ENCODE results near the gene TSEN54. TPM values are rescaled to one million over a fixed set of nuclear protein-coding genes. Genes with fewer than 3 reads are reported as not detected.

The TSEN54 gene
- polyA plus RNA-seq, 1 donor (not counting 4 experiments of a cell fraction or from before 2014, with no cell fraction given), result 24.1 TPM

DNA sequence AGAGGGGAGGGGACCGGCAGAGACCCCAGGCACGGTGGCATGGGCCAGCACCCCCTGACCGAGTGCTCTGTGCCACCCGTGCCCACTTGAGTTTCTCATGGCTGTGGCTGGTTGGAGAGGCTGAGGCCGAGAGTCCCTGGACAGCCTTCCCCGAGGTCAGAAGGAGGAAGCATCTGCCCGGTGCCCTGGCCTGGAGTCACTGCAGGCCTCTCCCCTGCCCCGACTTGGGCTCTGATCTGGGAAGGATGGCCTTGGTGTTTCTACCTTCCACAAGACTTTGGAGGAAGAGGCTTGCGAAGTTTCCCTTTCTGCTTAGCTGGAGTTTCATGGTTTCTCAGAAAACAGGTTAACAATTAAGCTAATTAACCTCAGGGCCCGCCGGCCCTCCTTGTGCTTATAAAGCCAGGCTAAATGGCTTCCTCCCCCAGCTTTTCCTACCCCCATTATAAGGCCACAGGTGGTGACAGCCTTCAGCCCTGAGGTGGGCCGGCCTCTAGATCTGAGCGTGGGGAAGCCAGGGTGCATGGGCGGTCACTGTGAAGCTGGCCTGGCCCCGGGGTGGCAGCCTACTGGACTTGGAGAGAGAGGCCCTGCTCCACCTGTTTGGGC lies 26.5 kb downstream of the TSEN54 start:
- Histone ChIP-seq H3K9me3 (ENCODE audit: control insufficient read depth, low read depth, low read length) (no peaks in the 10 kb centered on the region), H2AFZ (ENCODE audit: control insufficient read depth, low read length) (no peak overlapping the region), H3K79me2 (ENCODE audit: control insufficient read depth, insufficient read depth, low read length) (no peaks in the 10 kb centered on the region), H3K27me3 (ENCODE audit: control insufficient read depth, extremely low read depth, insufficient read depth, low read length) (no peaks in the 10 kb centered on the region), H4K20me1 (ENCODE audit: control insufficient read depth, extremely low read depth, insufficient read depth, low read length) (peaks cover 2% of the 10 kb centered on the region), H3K27ac (ENCODE audit: control insufficient read depth, insufficient read depth, low read length) (no peak overlapping the region), H3K36me3 (ENCODE audit: control insufficient read depth in 2 of 2, extremely low read depth in 1 of 2, insufficient read depth in 2 of 2, low read length in 2 of 2) (peaks cover 0 to 4% of the 10 kb centered on the region in 2 experiments), H3K4me3 (ENCODE audit: control insufficient read depth in 2 of 3, extremely low read depth in 1 of 3, insufficient read depth in 2 of 3, low read depth in 1 of 3, low read length in 3 of 3) (no peak overlapping the region), H3K4me2 (ENCODE audit: control insufficient read depth, extremely low read depth, insufficient read depth, low read depth, low read length) (no peak overlapping the region), H3K4me1 (ENCODE audit: control insufficient read depth, extremely low read depth, insufficient read depth, low read length) (peaks cover 8% of the 10 kb centered on the region), H3K9ac (ENCODE audit: control insufficient read depth, extremely low read depth, insufficient read depth, low read length) (no peak overlapping the region), H3K9me1 (ENCODE audit: control insufficient read depth, extremely low read depth, insufficient read depth, low read length) (no peaks in the 10 kb centered on the region)
- TF ChIP-seq EZH2 (IDR thresholded peaks at IDR 0.05; ENCODE audit: low read length), result no peak
- TF ChIP-seq, protein P1, sequence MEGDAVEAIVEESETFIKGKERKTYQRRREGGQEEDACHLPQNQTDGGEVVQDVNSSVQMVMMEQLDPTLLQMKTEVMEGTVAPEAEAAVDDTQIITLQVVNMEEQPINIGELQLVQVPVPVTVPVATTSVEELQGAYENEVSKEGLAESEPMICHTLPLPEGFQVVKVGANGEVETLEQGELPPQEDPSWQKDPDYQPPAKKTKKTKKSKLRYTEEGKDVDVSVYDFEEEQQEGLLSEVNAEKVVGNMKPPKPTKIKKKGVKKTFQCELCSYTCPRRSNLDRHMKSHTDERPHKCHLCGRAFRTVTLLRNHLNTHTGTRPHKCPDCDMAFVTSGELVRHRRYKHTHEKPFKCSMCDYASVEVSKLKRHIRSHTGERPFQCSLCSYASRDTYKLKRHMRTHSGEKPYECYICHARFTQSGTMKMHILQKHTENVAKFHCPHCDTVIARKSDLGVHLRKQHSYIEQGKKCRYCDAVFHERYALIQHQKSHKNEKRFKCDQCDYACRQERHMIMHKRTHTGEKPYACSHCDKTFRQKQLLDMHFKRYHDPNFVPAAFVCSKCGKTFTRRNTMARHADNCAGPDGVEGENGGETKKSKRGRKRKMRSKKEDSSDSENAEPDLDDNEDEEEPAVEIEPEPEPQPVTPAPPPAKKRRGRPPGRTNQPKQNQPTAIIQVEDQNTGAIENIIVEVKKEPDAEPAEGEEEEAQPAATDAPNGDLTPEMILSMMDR (optimal IDR thresholded peaks at IDR 0.05 in 1 of 3, IDR thresholded peaks at IDR 0.05 in 1 of 3, conservative IDR thresholded peaks at IDR 0.05 in 1 of 3; ENCODE audit: extremely low read depth in 1 of 3, insufficient read depth in 2 of 3, low read length in 3 of 3), result no peak
- dilution Hi-C loops (cut with MboI; ENCODE audit: extremely low pct_ligation_motif_present, low sequenced_read_pairs), result no loop called here
- DNase-seq (ENCODE audit: low read depth, low spot score), result no peak
- FAIRE-seq, result no peak

DNA sequence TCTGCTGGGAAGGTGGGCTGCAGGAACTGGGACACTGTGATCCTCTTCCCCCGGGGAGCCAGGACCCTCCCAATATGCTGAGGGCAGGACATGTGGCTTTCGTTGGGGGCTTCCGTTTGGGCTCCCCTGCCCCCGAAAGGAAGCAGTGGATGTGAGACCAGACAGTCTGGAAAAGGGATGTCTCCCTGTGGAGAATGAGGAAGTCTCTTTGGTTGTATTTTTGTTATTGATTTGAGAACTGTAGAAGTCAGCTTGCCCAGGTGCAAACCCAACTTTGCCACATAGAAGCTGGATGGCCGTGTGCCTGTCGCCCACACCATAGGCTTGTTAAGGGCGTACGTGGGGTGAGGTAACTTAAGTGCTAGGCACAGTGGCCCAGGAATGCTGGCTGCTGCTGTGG lies 27.9 kb downstream of the TSEN54 start:
- dilution Hi-C loops (cut with MboI; ENCODE audit: extremely low pct_ligation_motif_present, low sequenced_read_pairs), result no loop called here
- no peak overlapping the region for H3K4me2 ChIP-seq (ENCODE audit: control insufficient read depth, extremely low read depth, insufficient read depth, low read depth, low read length)
- peaks cover 14% of the 10 kb centered on the region for H3K4me1 ChIP-seq (ENCODE audit: control insufficient read depth, extremely low read depth, insufficient read depth, low read length)
- H3K9me1 ChIP-seq (ENCODE audit: control insufficient read depth, extremely low read depth, insufficient read depth, low read length), result no peaks in the 10 kb centered on the region
- peaks cover 0 to 2% of the 10 kb centered on the region in 2 experiments for H3K36me3 ChIP-seq (ENCODE audit: control insufficient read depth in 2 of 2, extremely low read depth in 1 of 2, insufficient read depth in 2 of 2, low read length in 2 of 2)
- peaks cover 2% of the 10 kb centered on the region for H4K20me1 ChIP-seq (ENCODE audit: control insufficient read depth, extremely low read depth, insufficient read depth, low read length)
- H3K9me3 ChIP-seq (ENCODE audit: control insufficient read depth, low read depth, low read length), result no peaks in the 10 kb centered on the region
- H3K4me3 ChIP-seq (ENCODE audit: control insufficient read depth in 2 of 3, extremely low read depth in 1 of 3, insufficient read depth in 2 of 3, low read depth in 1 of 3, low read length in 3 of 3), result no peak overlapping the region
- no peaks in the 10 kb centered on the region for H3K27me3 ChIP-seq (ENCODE audit: control insufficient read depth, extremely low read depth, insufficient read depth, low read length)
- FAIRE-seq (no peak), DNase-seq (ENCODE audit: low read depth, low spot score) (no peak)
- H3K27ac ChIP-seq (ENCODE audit: control insufficient read depth, insufficient read depth, low read length), result no peak overlapping the region
- H3K79me2 ChIP-seq (ENCODE audit: control insufficient read depth, insufficient read depth, low read length), result no peaks in the 10 kb centered on the region
- TF ChIP-seq EZH2 (IDR thresholded peaks at IDR 0.05; ENCODE audit: low read length), result no peak
- TF ChIP-seq, protein P1 (optimal IDR thresholded peaks at IDR 0.05 in 1 of 3, IDR thresholded peaks at IDR 0.05 in 1 of 3, conservative IDR thresholded peaks at IDR 0.05 in 1 of 3; ENCODE audit: extremely low read depth in 1 of 3, insufficient read depth in 2 of 3, low read length in 3 of 3), result no peak
- no peak overlapping the region for H3K9ac ChIP-seq (ENCODE audit: control insufficient read depth, extremely low read depth, insufficient read depth, low read length)
- no peak overlapping the region for H2AFZ ChIP-seq (ENCODE audit: control insufficient read depth, low read length)

Measured in keratinocyte (primary cell).